NCI-H1105 treated with DMSO at 0.1 percent for 48 hours (cell line): ENCODE data around the gene ITIH5.

Source experiments
- DNase-seq: peaks from one replicate; lab custom pipeline; 2025; lab: John Stamatoyannopoulos, UW

The ITIH5 gene

GRCh38 chr10:7547206-7547605, 119.6 kb downstream of the ITIH5 start:
- DNase-seq, result no peak

GRCh38 chr10:7546385-7546967, 120.3 kb downstream of the ITIH5 start:
- DNase-seq, result no peak

GRCh38 chr10:7545792-7546191, 121.0 kb downstream of the ITIH5 start:
- DNase-seq, result no peak

- no peak for DNase-seq
Measured at GRCh38 chr10:7545261-7545660, 121.5 kb downstream of the ITIH5 start.

GRCh38 chr10:7544203-7544602, 122.6 kb downstream of the ITIH5 start:
- DNase-seq, result no peak

- no peak for DNase-seq
Measured at GRCh38 chr10:7542189-7542914, 124.4 kb downstream of the ITIH5 start.

- no peak for DNase-seq
Measured at GRCh38 chr10:7541137-7542087, 125.4 kb downstream of the ITIH5 start.

- no peak for DNase-seq
Measured at GRCh38 chr10:7538970-7539654, 127.7 kb downstream of the ITIH5 start.

GRCh38 chr10:7537126-7537525, 129.6 kb downstream of the ITIH5 start:
- no peak for DNase-seq

GRCh38 chr10:7534480-7534852, 132.3 kb downstream of the ITIH5 start:
- no peak for DNase-seq

GRCh38 chr10:7533657-7534479, 132.9 kb downstream of the ITIH5 start:
- no peak for DNase-seq

GRCh38 chr10:7532723-7533498, 133.9 kb downstream of the ITIH5 start:
- no peak for DNase-seq

GRCh38 chr10:7529638-7530037, 137.1 kb downstream of the ITIH5 start:
- DNase-seq, result peak; percentile 4

GRCh38 chr10:7527468-7527867, 139.3 kb downstream of the ITIH5 start:
- no peak for DNase-seq

GRCh38 chr10:7526017-7526400, 140.8 kb downstream of the ITIH5 start:
- DNase-seq, result no peak

GRCh38 chr10:7525314-7526016, 141.3 kb downstream of the ITIH5 start:
- DNase-seq, result peak; percentile 15

GRCh38 chr10:7523656-7524055, 143.1 kb downstream of the ITIH5 start:
- no peak for DNase-seq

GRCh38 chr10:7520507-7521485, 146.0 kb downstream of the ITIH5 start:
- DNase-seq, result no peak

- no peak for DNase-seq
Measured at GRCh38 chr10:7519351-7519750, 147.4 kb downstream of the ITIH5 start.
